Keratinocyte (primary cell): Measurements from ENCODE around the gene GJC3. TPM values are rescaled to one million over a fixed set of nuclear protein-coding genes. Genes with fewer than 3 reads are reported as not detected.
"Not testable (repeated sequence)": the region's sequence is repeated elsewhere in the genome, so short reads cannot be mapped to it uniquely, and the experiment has no call there.

ENCODE experiments used
- DNase-seq: peaks from one replicate; pipeline ENCODE4 v3.0.0-alpha.2; 2011; ENCODE audit warnings: low read depth, missing footprints, low spot score
- FAIRE-seq: peaks from 2 replicates; lab custom pipeline; 2011; peaks lifted over from hg19 to GRCh38; lab: Jason Lieb, UNC
- H2AFZ ChIP-seq: 2 replicates; pipeline ENCODE4 v1.6.0; 2012; ENCODE audit warnings: low read length, control low read depth, inconsistent platforms; ENCODE audit not compliant: control insufficient read depth
- H3K27ac ChIP-seq: 2 replicates; pipeline ENCODE4 v1.5.1; 2011; ENCODE audit warnings: low read length; ENCODE audit not compliant: control insufficient read depth, insufficient read depth
- H3K27me3 ChIP-seq: 3 replicates; pipeline ENCODE4 v1.6.0; 2011; ENCODE audit warnings: low read length; ENCODE audit not compliant: control insufficient read depth, insufficient read depth; ENCODE audit errors: extremely low read depth
- H3K36me3 ChIP-seq, 2 experiments: 2 replicates in 1 of 2; 3 replicates in 1 of 2; pipeline ENCODE4 v1.5.1; 2011; ENCODE audit warnings: low read length in 2 of 2, mild to moderate bottlenecking in 1 of 2; ENCODE audit not compliant: control insufficient read depth in 2 of 2, insufficient read depth in 2 of 2; ENCODE audit errors: extremely low read depth in 1 of 2
- H3K4me1 ChIP-seq: 3 replicates; pipeline ENCODE4 v1.5.1; 2011; ENCODE audit warnings: low read length; ENCODE audit not compliant: control insufficient read depth, insufficient read depth; ENCODE audit errors: extremely low read depth
- H3K4me2 ChIP-seq: 3 replicates; pipeline ENCODE4 v1.6.0; 2011; ENCODE audit warnings: low read depth, low read length; ENCODE audit not compliant: control insufficient read depth, insufficient read depth; ENCODE audit errors: extremely low read depth
- H3K4me3 ChIP-seq, 3 experiments: fragments of 200-600 bp in 1 of 3; sonication (generic) in 1 of 3; 2 replicates in 2 of 3; 3 replicates in 1 of 3; pipeline ENCODE4 v1.5.1; 2011 to 2016; ENCODE audit warnings: low read length in 3 of 3, mild to moderate bottlenecking in 3 of 3, control low read depth in 2 of 3, inconsistent platforms in 1 of 3, low read depth in 1 of 3, mixed read lengths in 1 of 3, mixed run types in 1 of 3, moderate library complexity in 1 of 3; ENCODE audit not compliant: control insufficient read depth in 2 of 3, insufficient read depth in 2 of 3; ENCODE audit errors: extremely low read depth in 1 of 3
- H3K79me2 ChIP-seq: 2 replicates; pipeline ENCODE4 v1.6.0; 2012; ENCODE audit warnings: low read length; ENCODE audit not compliant: control insufficient read depth, insufficient read depth
- H3K9ac ChIP-seq: 3 replicates; pipeline ENCODE4 v1.6.0; 2011; ENCODE audit warnings: low read length; ENCODE audit not compliant: control insufficient read depth, insufficient read depth; ENCODE audit errors: extremely low read depth
- H3K9me1 ChIP-seq: 3 replicates; pipeline ENCODE4 v1.6.0; 2011; ENCODE audit warnings: low read length; ENCODE audit not compliant: control insufficient read depth, insufficient read depth; ENCODE audit errors: extremely low read depth
- H3K9me3 ChIP-seq: 2 replicates; pipeline ENCODE4 v1.5.1; 2012; ENCODE audit warnings: low read depth, low read length; ENCODE audit not compliant: control insufficient read depth
- H4K20me1 ChIP-seq: 3 replicates; pipeline ENCODE4 v1.6.0; 2011; ENCODE audit warnings: low read length; ENCODE audit not compliant: control insufficient read depth, insufficient read depth; ENCODE audit errors: extremely low read depth
- CTCF ChIP-seq, 3 experiments: IDR thresholded peaks in 1 of 3; conservative IDR thresholded peaks in 1 of 3; optimal IDR thresholded peaks in 1 of 3; 2 replicates in 2 of 3; 3 replicates in 1 of 3; pipeline versions ENCODE3 to v1.5.1; 2011; ENCODE audit warnings: low read length in 3 of 3, mild to moderate bottlenecking in 3 of 3, moderate library complexity in 2 of 3, control low read depth in 1 of 3, inconsistent platforms in 1 of 3; ENCODE audit not compliant: insufficient read depth in 2 of 3; ENCODE audit errors: extremely low read depth in 1 of 3
- EZH2 ChIP-seq: IDR thresholded peaks from one replicate; pipeline ENCODE4 v1.6.1; 2012; ENCODE audit warnings: inconsistent platforms, mild to moderate bottlenecking, low read length, moderate library complexity
- dilution Hi-C: fragments of 300-500 bp; cut with MboI; formaldehyde crosslinking; loops from one replicate; pipeline ENCODE4 v1.7.0; 2020; ENCODE audit warnings: low sequenced_read_pairs; ENCODE audit not compliant: extremely low pct_ligation_motif_present
- polyA plus RNA-seq, 5 experiments: library from polyadenylated mRNA; depleted of rRNA in 3 of 5; stranded (reverse) in 3 of 5; stranded (forward) in 1 of 5; unstranded in 1 of 5; fragments of >200 nt; gene quantifications; 1 replicate in 1 of 5; 2 replicates in 3 of 5; 3 replicates in 1 of 5; pipeline versions ENCODE4 v1.2.1 to v1.2.3, GENCODE V29; 2011 to 2012; ENCODE audit warnings: missing spikeins in 2 of 5, low read depth in 1 of 5, low replicate concordance in 1 of 5

Gene GJC3
- polyA plus RNA-seq, 1 donor (not counting 4 experiments of a cell fraction or from before 2014, with no cell fraction given): not detected

- dilution Hi-C loops: no loop called here
- DNase-seq (no peak), FAIRE-seq (no peak)
- TF ChIP-seq CTCF (optimal IDR thresholded peaks at IDR 0.05 in 1 of 3, IDR thresholded peaks at IDR 0.05 in 1 of 3, conservative IDR thresholded peaks at IDR 0.05 in 1 of 3; ENCODE audit: extremely low read depth in 1 of 3, insufficient read depth in 2 of 3, low read length in 3 of 3) (no peak), EZH2 (no peak)
- no peaks in the 10 kb centered on the region for H3K79me2 ChIP-seq
- H3K4me2 ChIP-seq: no peak overlapping the region
- no peak overlapping the region for H3K27ac ChIP-seq
- H3K9me3 ChIP-seq: no peaks in the 10 kb centered on the region
- H3K9me1 ChIP-seq: peaks cover 2% of the 10 kb centered on the region
- H3K36me3 ChIP-seq: peaks cover 1 to 7% of the 10 kb centered on the region in 2 experiments
- H4K20me1 ChIP-seq: no peaks in the 10 kb centered on the region
- H3K27me3 ChIP-seq: no peaks in the 10 kb centered on the region
- no peak overlapping the region for H3K4me3 ChIP-seq
- H3K9ac ChIP-seq: no peak overlapping the region
- no peaks in the 10 kb centered on the region for H3K4me1 ChIP-seq
- H2AFZ ChIP-seq: no peak overlapping the region
These were observed 36.1 kb downstream of the GJC3 start for GRCh38 chr7:99893280-99893679.

- H3K4me1 ChIP-seq, H3K79me2 ChIP-seq, DNase-seq, H2AFZ ChIP-seq, FAIRE-seq, H3K36me3 ChIP-seq, H3K27ac ChIP-seq, H3K9ac ChIP-seq, H3K9me3 ChIP-seq, H3K27me3 ChIP-seq, H3K4me2 ChIP-seq, H4K20me1 ChIP-seq, H3K4me3 ChIP-seq, dilution Hi-C loops, H3K9me1 ChIP-seq: not testable (repeated sequence)
These were observed 39.1 kb downstream of the GJC3 start for GRCh38 chr7:99890348-99890747.

- DNase-seq, H3K4me3 ChIP-seq, H3K9ac ChIP-seq, H3K4me2 ChIP-seq, dilution Hi-C loops, H3K36me3 ChIP-seq, H3K27me3 ChIP-seq, H4K20me1 ChIP-seq, H3K79me2 ChIP-seq, H2AFZ ChIP-seq, H3K4me1 ChIP-seq, FAIRE-seq, H3K9me3 ChIP-seq, H3K9me1 ChIP-seq, H3K27ac ChIP-seq: not testable (repeated sequence)
These were observed 41.1 kb downstream of the GJC3 start for GRCh38 chr7:99888366-99888765.
